ENCODE results near the gene RGS6.

- TF ChIP-seq POLR2A (IDR thresholded peaks at IDR 0.05; ENCODE audit: low read depth, low read length) (no peak), POLR2AphosphoS5 (IDR thresholded peaks at IDR 0.05; ENCODE audit: low read depth, low read length) (no peak), TAF1 (IDR thresholded peaks at IDR 0.05; ENCODE audit: borderline replicate concordance, low read depth, low read length) (no peak)
Observed at GRCh38 chr14:72045885-72046284, 113.7 kb downstream of the RGS6 start.

Data from GM12892 (cell line).